GM21528 (cell line): ENCODE results near the gene DOLK.
A peak's percentile ranks its signal among the peaks of the same experiment; 100 is the strongest.

ENCODE experiments used
- ATAC-seq: cut with Tn5 transposase; IDR thresholded peaks from one replicate; pipeline ENCODE4 v1.9.1; 2021; ENCODE audit warnings: mild to moderate bottlenecking, moderate library complexity; ENCODE audit not compliant: unreplicated experiment, low FRiP score

Gene DOLK

DNA sequence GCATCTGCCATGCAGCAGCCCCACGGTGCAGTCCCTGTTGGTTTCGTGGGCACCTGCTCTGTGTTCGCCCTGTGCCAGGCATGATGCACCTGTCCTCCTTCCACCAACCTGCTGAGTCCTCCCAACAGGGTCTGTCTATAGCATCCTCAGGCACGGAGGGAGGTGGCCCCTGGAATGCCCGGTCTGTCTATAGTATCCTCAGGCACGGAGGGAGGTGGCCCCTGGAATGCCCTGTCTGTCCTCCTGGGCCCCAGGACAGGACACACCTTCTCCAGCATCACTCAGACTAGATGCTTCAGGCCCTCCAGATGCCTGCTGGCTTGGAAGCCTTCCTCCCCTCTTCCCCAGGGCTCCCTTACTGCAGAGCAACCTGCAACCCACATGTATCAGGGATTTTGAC lies 36.5 kb downstream of the DOLK start:
- ATAC-seq, result no peak

DNA sequence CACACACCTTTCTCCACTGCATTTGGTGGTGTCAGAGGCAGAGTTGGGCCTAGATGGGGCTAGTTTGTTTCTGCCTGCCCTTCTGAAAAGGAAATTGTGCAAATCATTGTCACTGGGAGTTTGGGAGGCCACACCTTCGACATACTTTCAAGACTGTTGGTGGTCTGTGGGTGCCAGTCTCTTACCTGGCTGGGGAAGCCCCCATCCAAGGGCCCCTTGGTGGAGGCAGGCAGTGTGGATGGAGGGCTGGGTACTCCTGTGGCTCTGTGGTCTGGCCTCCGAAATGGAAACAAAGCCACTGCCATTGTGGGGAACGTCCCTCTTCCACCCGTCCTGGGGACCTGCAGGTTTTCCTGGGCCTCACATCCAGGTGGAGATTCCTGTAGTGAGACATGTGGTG lies 37.5 kb downstream of the DOLK start:
- no peak for ATAC-seq

GRCh38 chr9:128908372-128908771 lies 39.0 kb downstream of the DOLK start:
- ATAC-seq, result no peak

DNA sequence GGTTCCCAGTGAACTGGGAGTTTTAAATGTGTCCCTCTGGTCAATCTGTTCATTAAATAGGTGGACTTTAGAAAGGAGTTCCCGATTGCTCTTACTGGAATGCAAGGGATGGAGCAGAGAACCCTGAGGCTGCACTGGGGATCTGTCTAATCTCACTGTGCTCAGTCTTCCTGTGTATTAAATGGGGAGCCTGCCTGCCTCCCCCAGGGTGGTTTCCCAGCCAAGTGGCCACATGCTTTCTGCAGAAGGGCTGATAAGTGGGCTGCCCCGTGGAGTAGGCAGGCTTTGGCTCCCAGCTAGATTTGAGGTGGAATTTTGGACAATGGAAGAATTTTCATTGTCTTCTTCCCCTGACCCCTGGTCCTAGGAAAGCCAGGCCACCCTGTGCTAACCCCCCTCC lies 40.7 kb downstream of the DOLK start:
- ATAC-seq, result no peak

DNA sequence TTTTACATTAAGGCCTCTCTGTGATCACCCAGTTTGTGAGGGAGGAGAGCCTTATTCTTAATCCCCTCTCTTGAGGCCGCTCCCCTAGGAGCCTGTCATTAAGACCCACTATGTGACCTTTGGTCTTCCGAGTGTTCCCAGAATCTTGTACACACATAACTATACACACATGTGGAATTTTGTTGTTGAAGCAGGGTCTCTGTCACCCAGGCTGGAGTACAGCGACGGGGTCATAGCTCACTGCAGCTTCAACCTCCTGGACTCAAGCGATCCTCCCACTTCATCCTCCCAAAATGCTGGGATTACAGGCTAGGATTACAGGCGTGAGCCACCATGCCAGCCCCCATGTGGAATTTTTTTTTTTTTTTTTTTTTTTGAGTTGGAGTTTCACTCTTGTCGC lies 41.4 kb downstream of the DOLK start:
- no peak for ATAC-seq

DNA sequence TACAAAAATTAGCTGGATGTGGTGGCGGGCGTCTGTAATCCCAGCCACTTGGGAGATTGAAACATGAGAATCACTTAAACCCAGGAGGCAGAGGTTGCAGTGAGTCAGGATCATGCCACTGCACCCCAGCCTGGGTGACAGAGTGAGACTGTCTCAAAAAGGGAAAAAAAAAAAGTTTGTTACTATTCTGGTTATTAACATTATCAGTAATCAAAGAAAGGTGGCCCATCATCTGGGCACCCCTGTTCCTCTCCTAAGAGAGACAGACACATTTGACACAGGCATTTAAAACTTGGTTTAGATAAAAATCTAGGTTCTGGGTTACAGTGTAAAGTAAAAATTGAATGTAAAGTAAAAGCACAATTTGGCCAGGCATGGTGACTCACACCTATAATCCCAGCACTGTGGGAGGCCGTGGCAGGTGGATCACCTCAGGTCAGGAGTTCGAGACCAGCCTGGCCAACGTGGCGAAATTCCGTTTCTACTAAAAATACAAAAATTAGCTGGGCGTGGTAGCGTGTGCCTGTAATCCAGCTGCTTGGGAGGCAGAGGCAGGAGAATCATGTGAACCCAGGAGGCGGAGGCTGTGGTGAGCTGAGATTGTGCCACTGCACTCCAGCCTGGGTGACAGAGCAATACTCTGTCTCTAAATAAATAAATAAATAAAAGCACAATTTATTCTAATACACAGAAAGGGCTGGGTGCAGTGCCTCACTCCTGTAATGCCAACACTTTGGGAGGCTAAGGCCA lies 43.4 kb downstream of the DOLK start:
- ATAC-seq, result no peak

DNA sequence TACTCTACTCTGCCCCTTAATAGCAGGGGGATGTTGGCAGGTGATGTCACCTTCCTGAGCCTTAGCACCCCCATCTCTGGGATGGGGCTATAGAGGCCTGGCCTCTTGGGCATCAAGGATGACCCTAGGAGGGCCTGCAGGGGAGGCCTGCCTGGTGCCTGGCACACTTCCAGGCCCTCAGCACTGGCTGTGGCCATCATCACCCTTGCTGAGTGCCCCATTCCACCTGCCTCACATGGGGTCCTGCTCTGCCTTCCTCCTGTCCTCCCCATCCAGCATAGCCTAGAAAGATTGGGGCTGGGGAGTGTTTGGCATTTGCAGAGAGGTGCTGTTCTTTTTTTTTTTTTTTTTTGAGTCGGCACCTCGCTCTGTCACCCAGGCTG lies 44.3 kb downstream of the DOLK start:
- ATAC-seq, result no peak

DNA sequence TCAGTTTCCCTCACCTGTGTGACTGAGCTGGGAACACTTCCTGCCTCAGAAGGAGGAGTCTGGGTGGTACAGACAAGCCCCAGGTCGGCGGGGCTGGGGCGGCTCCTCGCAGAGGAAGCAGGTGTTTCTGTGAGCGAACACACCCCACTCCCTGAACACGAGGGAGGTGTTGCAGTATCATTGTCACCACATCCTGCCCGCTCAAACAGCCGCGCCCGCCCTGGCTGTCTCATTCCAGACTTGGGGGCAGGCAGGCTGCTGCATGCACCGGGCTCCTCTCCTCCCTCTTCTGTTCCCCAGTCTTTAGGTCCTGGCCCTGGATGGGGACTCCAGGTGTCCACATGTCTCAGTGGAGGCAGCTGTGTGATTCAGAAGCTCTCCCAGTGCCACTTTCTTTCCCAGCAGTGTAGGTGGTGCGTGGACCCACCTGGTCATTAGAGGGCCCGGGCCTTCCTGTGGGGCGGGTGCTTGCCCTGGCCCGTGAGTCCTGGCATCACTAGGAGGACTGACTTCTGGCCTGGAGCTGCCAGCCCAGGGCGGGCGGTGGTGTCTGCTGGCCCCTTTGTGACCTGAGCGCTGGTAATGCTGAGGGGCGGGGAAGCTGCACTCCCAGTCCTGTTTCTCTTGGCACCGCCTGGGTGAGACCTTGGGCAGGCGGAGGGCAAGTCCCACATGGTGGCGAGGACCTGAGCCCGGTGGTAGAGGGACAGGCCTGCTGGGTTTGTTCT lies 44.9 kb downstream of the DOLK start:
- ATAC-seq, result peak; percentile 72

DNA sequence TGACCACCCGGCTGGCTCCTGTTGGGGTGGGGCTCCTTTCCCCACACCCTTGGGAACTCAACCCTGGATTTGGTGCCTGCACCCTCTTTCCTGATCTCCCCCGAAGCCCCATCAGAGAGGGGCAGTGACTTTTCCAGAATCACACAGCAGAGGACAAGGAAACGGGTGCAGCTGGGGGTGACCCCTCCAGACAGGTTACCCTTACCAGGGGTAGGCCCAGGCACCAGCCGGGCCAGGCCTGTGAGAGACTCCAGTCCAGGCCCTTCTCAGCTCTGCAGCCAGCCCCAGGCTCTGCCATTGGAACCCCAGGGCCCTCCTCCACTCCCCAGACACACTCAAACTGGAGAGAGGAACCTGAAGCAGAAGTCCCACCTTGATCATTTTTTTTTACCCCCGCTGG lies 45.6 kb downstream of the DOLK start:
- ATAC-seq, result peak; percentile 5

DNA sequence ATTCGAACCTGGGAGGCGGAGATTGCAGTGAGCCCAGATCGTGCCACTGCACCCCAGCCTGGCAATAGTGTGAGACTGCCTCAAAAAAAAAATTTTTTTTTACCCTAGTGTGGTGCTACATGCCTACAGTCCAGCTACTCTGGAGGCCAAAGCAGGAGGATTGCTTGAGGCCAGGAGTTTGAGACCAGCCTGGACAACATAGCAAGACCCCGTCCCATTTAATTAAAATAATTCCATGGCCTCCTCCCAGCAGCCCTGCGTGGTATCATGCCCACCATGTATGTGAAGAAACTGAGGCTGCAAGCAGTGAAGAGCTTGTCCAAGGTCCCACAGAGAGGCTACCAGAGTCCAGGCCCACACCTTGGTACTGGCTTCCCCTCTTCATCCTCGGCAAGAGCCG lies 46.0 kb downstream of the DOLK start:
- ATAC-seq, result no peak

DNA sequence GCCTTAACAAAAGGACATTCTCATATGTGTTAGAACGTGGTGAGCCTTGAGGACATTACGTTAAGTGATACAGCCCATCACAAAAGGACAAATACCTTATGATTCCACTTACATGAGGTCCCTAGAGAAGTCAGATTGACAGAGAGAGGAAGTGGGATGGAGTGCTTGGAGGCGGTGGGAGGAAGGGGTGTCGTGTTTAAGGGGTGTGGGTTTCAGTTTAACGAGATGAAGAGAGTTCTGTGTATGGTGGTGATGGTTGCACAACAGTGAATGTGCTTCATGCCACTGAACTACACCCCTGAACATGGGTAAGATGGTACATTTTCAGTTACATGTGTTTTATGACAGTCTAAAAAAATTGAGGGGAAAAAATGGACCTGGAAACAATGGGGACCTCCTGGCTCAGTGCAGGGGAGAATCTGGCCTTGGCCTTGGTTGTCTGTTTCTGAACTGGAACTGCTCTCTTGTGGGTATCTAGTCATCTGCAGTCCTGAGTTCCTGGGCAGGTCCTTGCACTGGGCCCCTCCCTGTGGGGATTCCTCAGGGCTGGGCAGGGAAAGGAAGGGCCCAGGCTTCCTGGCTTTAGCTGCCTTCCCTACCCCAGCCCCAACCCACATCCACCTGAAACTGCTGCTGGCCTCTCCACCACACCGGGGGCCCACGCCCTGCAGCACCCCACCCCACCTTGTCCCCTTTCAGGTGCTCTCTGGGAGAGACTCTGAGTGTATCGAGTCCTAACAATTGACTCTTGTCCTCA lies 47.7 kb downstream of the DOLK start:
- ATAC-seq, result no peak

GRCh38 chr9:128898845-128899565 lies 48.4 kb downstream of the DOLK start:
- no peak for ATAC-seq

- no peak for ATAC-seq
Observed at GRCh38 chr9:128898382-128898781, 49.0 kb downstream of the DOLK start.

- no peak for ATAC-seq
Observed at GRCh38 chr9:128895556-128895955, 51.8 kb downstream of the DOLK start.
